Heart right ventricle (tissue), 16 donors: ENCODE measurements around the gene CLIP3. TPM values are rescaled to one million over a fixed set of nuclear protein-coding genes. Genes with fewer than 3 reads are reported as not detected.

Experiments
- ATAC-seq, 8 donors: fragments of 200-7000 bp; cut with Tn5 transposase; one replicate each; pipeline ENCODE4 v1.9.1; 2020; ENCODE audit warnings: mild to moderate bottlenecking in 8 of 8, moderate library complexity in 8 of 8, moderate number of reproducible peaks in 1 of 8
- DNase-seq, 2 donors: peaks; one replicate each; pipeline ENCODE4 v3.0.0-alpha.2; 2020
- H3K27ac ChIP-seq, 10 donors: fragments of 200-600 bp; sonication (generic) in 2 of 10; one replicate each; pipeline versions ENCODE4 v1.5.0 to v1.8.0; 2020 to 2022; ENCODE audit warnings: mild to moderate bottlenecking in 3 of 10
- H3K27me3 ChIP-seq, 7 donors: fragments of 200-600 bp; one replicate each; pipeline ENCODE4 v1.8.0; 2021 to 2022; ENCODE audit warnings: mild to moderate bottlenecking in 2 of 7
- H3K36me3 ChIP-seq, 9 donors: fragments of 200-600 bp; sonication (generic) in 1 of 9; one replicate each; pipeline versions ENCODE4 v1.5.0 to v1.8.0; 2020 to 2022; ENCODE audit warnings: mild to moderate bottlenecking in 2 of 9
- H3K4me1 ChIP-seq, 9 donors: fragments of 200-600 bp; sonication (generic) in 1 of 9; one replicate each; pipeline versions ENCODE4 v1.5.0 to v1.8.0; 2020 to 2022; ENCODE audit warnings: mild to moderate bottlenecking in 4 of 9
- H3K4me3 ChIP-seq, 10 donors: fragments of 200-600 bp; sonication (generic) in 2 of 10; one replicate each; pipeline versions ENCODE4 v1.5.0 to v1.8.0; 2020 to 2022; ENCODE audit warnings: mild to moderate bottlenecking in 7 of 10, moderate library complexity in 2 of 10
- H3K9me3 ChIP-seq, 11 donors: fragments of 200-600 bp in 10 of 11; sonication (generic) in 2 of 11; one replicate each; pipeline versions ENCODE4 v1.5.0 to v1.8.0; 2013 to 2022; ENCODE audit warnings: mild to moderate bottlenecking in 2 of 11, control low read depth in 1 of 11, moderate library complexity in 1 of 11
- CTCF ChIP-seq, 9 donors: fragments of 200-600 bp; sonication (generic) in 2 of 9; IDR thresholded peaks; one replicate each; pipeline versions ENCODE4 v1.5.0 to v1.8.0; 2021 to 2022; ENCODE audit warnings: antibody characterized with exemption in 9 of 9, mild to moderate bottlenecking in 5 of 9, moderate library complexity in 1 of 9
- WGBS, 2 donors: extraction: QIAGEN DNeasy Blood & Tissue Kit; methylation state at CpG; one replicate each; pipeline ENCODE4 v1.1.7; 2013; ENCODE audit warnings: inconsistent platforms in 1 of 2; 5-methylcytosine and 5-hydroxymethylcytosine counted together
- intact Hi-C, 10 donors: fragments of 100-400 bp; cut with DNase I; formaldehyde crosslinking; loops; one replicate each; pipeline versions ENCODE4 v1.11.1 to v1.14.2; 2022
- polyA plus RNA-seq, 2 donors: library from polyadenylated mRNA; stranded (reverse); fragments of 200-250 nt; gene quantifications; one replicate each; pipeline ENCODE4 v1.2.3, GENCODE V29; 2013
- total RNA-seq, 10 donors: library from RNA; stranded (reverse); fragmentation: NEBNext Ultra II Directional in 3 of 10; extraction: Animal tissue kit (Norgen Biotek cat#: 25700) in 3 of 10; gene quantifications; one replicate each; pipeline versions ENCODE4 v1.2.1 to v1.2.4, GENCODE V29; 2021 to 2023
- donor health status: Arrhythmogenic right ventricular cardiomyopathy.
- donor health status: ischemic (EF 13 %, LVEDD 7.1; RV severe dilation, severe dysfunction).
- donor health status: healthy with polysubstance abuse.
- donor health status: DM: no; HTN: yes; CAD: no.
- donor health status: DM: no; HTN: no; CAD: no.
- donor health status: ischemic (EF 25% LVEDD 6.9; RV normal size, moderate dysfunction).
- donor health status: ischemic (EF 25% LVEDD 5.7; RV mildly dilated, moderate dysfunction).
- donor health status: healthy.
- donor health status: DM: yes; HTN: yes; CAD: no.
- donor health status: Ischemic cardiomyopathy.
- donor health status: ischemic (EF 35%, LVEDD 5.7; RV mildly dilated, moderate dysfunction).
- donor health status: nonischemic (EF 11% LVEDD 7.7; RV severe dilation, severe dysfunction).
- donor health status: DM: yes; HTN: yes; CAD: no.
- donor health status: PGD.
- donor health status: ischemic (EF 29% LVEDD 5.4; RV normal size, mild dysfunction).
- donor health status: nonischemic (EF 23%, LVEDD 6.1; RV moderate dilation, normal function).

Gene CLIP3
- total and polyA plus RNA-seq, 12 donors: 1.2 to 7.5 (median 3.8) TPM

GRCh38 chr19:35990771-35991730 is 41.6 kb downstream of the CLIP3 start:
- WGBS, 2 donors: 77 to 87% methylated on average over 10 of the region's 10 CpGs
- intact Hi-C loops: loop anchor here in 1 of 10 donors (10.0 kb wide), 1 partner anchor 124 kb away; the partner anchor contains the start of genes OVOL3, POLR2I and TBCB
- Histone ChIP-seq H3K27ac (no peak overlapping the region), H3K27me3 (peaks cover 0 to 30% (median 27%) of the 10 kb centered on the region in 7 donors), H3K4me1 (peaks cover 5 to 27% (median 13%) of the 10 kb centered on the region in 9 donors), H3K36me3 (no peaks in the 10 kb centered on the region), H3K4me3 (no peak overlapping the region), H3K9me3 (no peaks in the 10 kb centered on the region)
- ATAC-seq (no peak), DNase-seq (no peak)
- TF ChIP-seq CTCF (IDR thresholded peaks at IDR 0.05): no peak

- intact Hi-C loops: loop anchor here in 1 of 10 donors (10.0 kb wide), 1 partner anchor 125 kb away; the partner anchor contains the start of genes OVOL3, POLR2I and TBCB
- ATAC-seq (no peak), DNase-seq (no peak)
- Histone ChIP-seq H3K27me3 (peaks cover 0 to 39% (median 36%) of the 10 kb centered on the region in 7 donors), H3K4me1 (peaks cover 0 to 21% (median 8%) of the 10 kb centered on the region in 9 donors), H3K36me3 (no peaks in the 10 kb centered on the region), H3K9me3 (no peaks in the 10 kb centered on the region), H3K27ac (no peak overlapping the region), H3K4me3 (no peak overlapping the region)
- TF ChIP-seq CTCF (IDR thresholded peaks at IDR 0.05): no peak
- 80 to 88% methylated on average over 4 of the region's 4 CpGs for WGBS, 2 donors
These were observed 42.5 kb downstream of the CLIP3 start for GRCh38 chr19:35990156-35990555.

- intact Hi-C loops: no loop called here
- Histone ChIP-seq H3K27ac (no peak overlapping the region), H3K27me3 (peaks cover 0 to 49% (median 47%) of the 10 kb centered on the region in 7 donors), H3K4me1 (peaks cover 0 to 13% (median 4%) of the 10 kb centered on the region in 9 donors), H3K9me3 (no peaks in the 10 kb centered on the region), H3K4me3 (no peak overlapping the region), H3K36me3 (no peaks in the 10 kb centered on the region)
- no peak for TF ChIP-seq CTCF (IDR thresholded peaks at IDR 0.05)
- WGBS, 2 donors: 89 to 90% methylated on average over 3 of the region's 3 CpGs
- no peak for DNase-seq
- no peak for ATAC-seq
These were observed 43.8 kb downstream of the CLIP3 start for GRCh38 chr19:35988824-35989223.

- DNase-seq (no peak), ATAC-seq (no peak)
- Histone ChIP-seq H3K4me1 (peaks cover 0 to 12% (median 3%) of the 10 kb centered on the region in 9 donors), H3K27me3 (peaks cover 0 to 54% (median 47%) of the 10 kb centered on the region in 7 donors), H3K9me3 (no peaks in the 10 kb centered on the region), H3K36me3 (no peaks in the 10 kb centered on the region), H3K27ac (no peak overlapping the region), H3K4me3 (peak overlapping the region in 5 of 10 donors; percentile 31 to 48 (median 32))
- intact Hi-C loops: no loop called here
- TF ChIP-seq CTCF (IDR thresholded peaks at IDR 0.05): no peak
- WGBS, 2 donors: 28 to 36% methylated on average over 8 of the region's 8 CpGs
These were observed 45.1 kb downstream of the CLIP3 start for GRCh38 chr19:35987571-35987896.
